GM21825 (cell line): ENCODE results near the gene TEAD1.

ENCODE experiments used
- ATAC-seq: cut with Tn5 transposase; IDR thresholded peaks from one replicate; pipeline ENCODE4 v1.9.1; 2021; ENCODE audit warnings: mild to moderate bottlenecking, moderate library complexity; ENCODE audit not compliant: unreplicated experiment

The TEAD1 gene

DNA sequence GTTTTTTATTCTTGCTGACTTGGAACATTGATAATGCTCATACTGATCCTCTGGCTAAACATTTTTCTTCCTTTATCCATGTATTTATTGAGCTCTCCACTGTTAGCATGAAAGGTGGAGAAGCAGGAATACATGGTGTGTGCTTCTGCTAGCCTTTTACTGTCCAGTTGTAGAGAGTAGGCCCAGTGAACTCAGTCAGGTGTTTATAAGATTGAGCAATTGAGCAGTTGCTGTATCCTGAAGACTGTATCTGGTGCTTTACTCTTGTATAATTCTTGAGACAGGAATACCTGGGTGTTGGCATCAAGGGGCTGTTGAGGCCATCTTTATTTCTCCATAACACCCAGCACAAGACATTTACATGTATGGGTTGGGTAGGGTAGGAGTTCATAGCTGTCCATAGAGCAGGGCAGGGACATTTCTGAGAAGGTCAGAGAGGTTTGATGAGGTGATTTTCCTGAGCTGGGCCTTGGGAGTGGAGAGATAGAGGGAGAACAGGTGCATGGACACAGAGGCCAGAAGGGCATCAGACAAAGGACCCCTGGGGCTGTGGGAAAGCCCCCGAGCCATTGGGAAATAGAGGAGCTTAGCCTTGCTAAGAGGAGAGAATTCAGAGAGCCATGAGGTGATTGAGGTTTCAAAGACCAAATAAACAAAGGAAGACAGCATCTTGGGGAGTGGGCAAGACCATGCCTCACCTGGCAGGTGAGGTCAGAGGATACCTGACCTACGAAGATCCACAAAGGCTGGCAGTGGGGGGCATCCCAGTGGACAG is 155.5 kb downstream of the TEAD1 start:
- ATAC-seq: no peak

DNA sequence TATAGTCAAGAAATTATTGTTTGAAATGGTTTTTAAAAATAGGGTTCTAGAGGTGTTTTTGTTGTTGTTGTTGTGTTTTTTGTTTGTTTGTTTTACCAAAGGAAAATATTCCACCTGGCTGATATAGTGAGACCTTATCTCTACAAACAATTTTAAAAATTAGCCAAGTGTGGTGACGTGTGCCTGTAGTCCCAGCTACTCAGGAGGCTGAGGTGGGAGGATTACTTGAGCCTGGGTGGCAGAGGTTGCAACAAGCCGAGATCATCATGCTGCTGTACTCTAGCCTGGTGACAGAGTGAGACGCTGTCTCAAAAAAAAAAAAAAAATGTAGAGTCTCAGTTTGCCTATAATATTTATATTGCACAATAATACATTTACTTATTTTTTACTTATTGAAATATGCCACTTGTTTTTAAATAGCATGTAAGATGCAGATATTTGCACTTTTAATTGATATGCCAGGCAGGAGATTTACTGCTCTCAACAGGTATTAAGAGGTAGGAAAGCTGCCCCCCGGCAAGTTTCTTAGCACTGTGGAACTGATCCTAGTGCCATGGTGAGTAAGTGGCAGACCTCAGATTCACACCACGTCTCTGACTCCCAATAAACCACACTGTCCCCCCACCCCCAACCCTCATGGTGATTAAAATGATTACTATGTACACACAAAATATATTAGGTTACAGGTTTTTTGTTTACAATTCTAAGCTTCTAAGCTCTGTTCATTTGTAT is 157.4 kb downstream of the TEAD1 start:
- no peak for ATAC-seq

GRCh38 chr11:12832480-12833224 is 158.4 kb downstream of the TEAD1 start:
- no peak for ATAC-seq

- no peak for ATAC-seq
Observed at GRCh38 chr11:12834166-12834565, 159.9 kb downstream of the TEAD1 start.

DNA sequence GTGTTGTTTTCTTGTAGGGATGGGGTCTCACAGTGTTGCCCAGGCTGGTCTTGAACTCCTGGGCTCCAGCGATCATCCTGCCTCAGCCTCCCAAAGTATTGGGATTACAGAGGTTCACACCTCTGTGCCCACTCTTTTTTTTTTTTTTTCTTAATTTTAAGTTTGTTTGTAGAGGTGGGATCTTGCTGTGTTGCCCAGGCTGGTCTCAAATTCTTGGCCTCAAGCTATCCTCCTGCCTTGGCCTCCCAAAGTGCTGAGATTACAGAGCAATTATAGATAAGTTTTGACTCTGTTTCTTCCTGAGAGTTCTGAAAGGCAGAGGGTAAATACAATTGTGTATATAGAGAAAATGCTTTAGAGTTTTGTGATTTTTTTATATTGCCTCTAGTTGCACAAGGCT is 160.4 kb downstream of the TEAD1 start:
- no peak for ATAC-seq

DNA sequence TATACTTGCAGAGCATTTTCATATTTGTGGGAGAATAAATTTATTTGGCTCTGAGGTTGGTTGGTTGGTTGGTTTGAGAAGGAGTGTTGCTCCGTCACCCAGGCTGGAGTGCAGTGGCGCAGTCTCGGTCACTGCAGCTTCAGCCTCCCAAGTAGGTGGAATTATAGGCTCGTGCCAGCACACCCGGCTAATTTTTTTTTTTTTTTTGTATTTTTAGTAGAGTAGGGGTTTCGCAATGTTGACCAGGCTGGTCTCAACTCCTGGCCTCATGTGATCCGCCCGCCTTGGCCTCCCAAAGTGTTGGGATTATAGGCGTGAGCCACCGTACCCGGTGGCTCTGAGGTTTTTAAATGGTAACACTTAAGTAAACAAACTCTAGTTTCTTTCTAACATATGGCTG is 161.1 kb downstream of the TEAD1 start:
- ATAC-seq: no peak

- ATAC-seq: no peak
Observed at GRCh38 chr11:12838463-12839123, 164.4 kb downstream of the TEAD1 start.

DNA sequence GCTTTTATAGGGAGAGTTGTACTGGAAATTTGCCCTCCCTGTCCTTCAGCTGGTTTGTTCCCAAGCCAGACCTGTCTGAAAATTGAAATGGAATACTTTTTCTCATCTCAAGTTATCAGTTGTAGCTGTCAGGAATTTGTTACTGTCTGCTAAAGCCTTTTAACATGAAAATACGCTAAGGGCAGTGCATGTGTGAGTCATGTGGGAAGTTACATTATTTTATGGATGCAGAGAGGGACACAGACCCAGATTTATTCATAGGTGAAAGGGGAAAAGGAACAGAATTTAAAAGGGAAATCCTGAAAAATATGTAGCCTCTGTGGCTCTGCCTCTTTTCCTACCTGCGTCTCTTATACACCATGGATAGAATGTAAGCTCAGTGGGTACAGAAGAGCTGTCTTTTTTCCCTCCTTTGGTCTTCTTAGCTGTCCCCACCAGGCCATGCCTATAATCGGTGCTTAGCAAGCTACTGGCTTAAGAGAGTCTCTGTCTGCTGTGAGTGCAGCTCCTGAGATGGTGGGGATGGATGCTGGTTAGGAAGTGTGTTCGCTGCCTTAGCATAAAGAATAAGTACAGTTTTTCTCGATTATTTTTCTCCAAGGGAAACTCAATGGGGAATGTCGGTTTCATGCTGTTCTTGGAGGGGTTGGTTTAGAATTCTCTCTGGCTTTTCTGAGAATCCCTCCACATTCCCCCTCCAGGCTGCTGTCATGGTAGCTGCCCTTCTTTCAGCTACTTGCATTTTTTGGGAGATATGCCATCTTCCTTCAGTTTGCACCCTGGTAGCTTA is 166.8 kb downstream of the TEAD1 start:
- ATAC-seq: no peak

- no peak for ATAC-seq
Observed at GRCh38 chr11:12841946-12842630, 167.9 kb downstream of the TEAD1 start.

GRCh38 chr11:12842933-12843636 is 168.9 kb downstream of the TEAD1 start:
- ATAC-seq: no peak

- no peak for ATAC-seq
Observed at GRCh38 chr11:12845163-12845562, 170.9 kb downstream of the TEAD1 start.

GRCh38 chr11:12845739-12846358 is 171.6 kb downstream of the TEAD1 start:
- ATAC-seq: no peak

GRCh38 chr11:12846786-12847615 is 172.8 kb downstream of the TEAD1 start:
- no peak for ATAC-seq

GRCh38 chr11:12848413-12848812 is 174.2 kb downstream of the TEAD1 start:
- no peak for ATAC-seq

- no peak for ATAC-seq
Observed at GRCh38 chr11:12853325-12853651, 179.1 kb downstream of the TEAD1 start.

DNA sequence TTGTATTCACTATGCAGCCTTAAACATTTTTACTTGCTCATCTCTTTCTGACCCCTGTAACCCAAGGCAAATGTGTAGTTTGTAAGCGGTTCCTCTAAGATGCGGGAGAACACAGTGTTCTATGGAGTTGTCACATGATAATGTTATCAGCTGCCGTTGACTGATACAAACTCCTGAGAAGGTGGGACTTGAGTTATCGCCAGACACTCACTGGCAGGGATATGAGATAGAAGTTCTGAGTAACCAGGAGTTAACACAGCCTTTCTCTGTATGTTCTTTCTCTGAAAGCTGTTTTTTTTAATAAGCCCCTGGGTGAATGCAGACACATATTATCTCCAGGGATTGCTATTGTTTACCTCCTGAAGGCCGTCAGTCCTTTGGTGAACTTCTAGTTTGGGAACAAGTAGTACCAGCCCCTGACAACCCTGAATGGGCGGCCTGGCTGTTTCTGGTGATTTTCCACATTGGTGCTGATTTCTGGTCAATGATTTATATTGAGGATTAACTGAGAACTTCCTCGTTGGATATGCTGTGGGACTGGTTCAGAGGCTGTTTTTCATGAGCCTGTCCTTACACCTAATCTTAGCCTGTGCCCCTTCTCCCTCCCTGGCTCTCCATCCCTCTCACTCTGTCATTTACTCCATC is 179.6 kb downstream of the TEAD1 start:
- ATAC-seq: no peak

GRCh38 chr11:12854297-12854661 is 180.1 kb downstream of the TEAD1 start:
- ATAC-seq: no peak

- no peak for ATAC-seq
Observed at GRCh38 chr11:12854829-12855228, 180.6 kb downstream of the TEAD1 start.
